ENCODE data around the gene ALDH3B1. TPM values are rescaled to one million over a fixed set of nuclear protein-coding genes. Genes with fewer than 3 reads are reported as not detected.

The ALDH3B1 gene
- total RNA-seq, 1 donor from 2014 or later, result not detected

DNA sequence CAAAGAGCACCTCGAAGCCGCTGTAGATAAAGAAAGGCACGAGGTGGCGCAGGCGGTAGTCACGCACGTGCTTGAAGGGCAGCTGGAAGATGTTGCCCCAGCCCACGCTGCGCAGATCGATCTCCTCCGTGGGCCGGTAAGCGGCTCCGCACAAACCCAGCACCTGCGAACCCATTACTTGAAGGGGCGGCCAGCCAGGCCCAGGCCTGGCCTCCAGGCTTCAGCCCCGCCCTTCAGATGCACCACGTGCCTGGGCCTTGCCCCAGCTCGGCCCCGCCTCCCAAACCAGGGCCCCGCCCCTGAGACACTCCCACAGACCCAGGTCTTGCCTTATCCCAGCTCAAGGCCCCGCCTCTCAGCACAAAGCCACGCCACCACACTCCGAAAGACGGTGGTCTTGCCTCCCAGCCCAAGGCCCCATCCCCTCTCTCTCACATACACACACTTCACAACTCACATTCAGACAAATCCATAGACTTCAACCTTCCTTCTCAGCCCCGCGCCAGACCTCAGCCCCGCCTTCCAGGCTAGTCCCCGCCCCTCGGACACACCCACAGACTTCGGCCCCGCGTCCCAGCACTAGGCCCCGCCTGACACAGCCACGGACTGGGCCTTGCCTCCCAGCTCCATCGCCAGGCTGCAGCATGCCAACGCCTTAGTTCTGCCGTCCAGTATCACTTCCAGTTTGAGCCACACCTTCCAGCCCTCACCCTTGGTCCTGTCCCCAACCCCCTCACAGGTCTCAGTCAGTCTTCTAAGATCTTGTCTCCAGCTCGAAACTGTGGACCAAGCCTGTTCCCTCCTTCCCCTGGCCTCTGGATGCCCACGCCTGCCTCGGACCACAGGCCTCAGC, 13.3 kb upstream of the ALDH3B1 start:
- intact Hi-C loops (cut with micrococcal nuclease), result loop anchor here (2.0 kb wide), 1 partner anchor 34 kb away; the partner anchor contains the start of gene NDUFS8

GRCh38 chr11:67997475-67997921, 12.6 kb upstream of the ALDH3B1 start:
- intact Hi-C loops (cut with micrococcal nuclease), result loop anchor here (2.0 kb wide), 1 partner anchor 33 kb away; the partner anchor contains the start of gene NDUFS8

GRCh38 chr11:67998150-67999045, 11.7 kb upstream of the ALDH3B1 start:
- intact Hi-C loops (cut with micrococcal nuclease), result no loop called here

GRCh38 chr11:67999201-67999629, 10.9 kb upstream of the ALDH3B1 start:
- intact Hi-C loops (cut with micrococcal nuclease), result no loop called here

GRCh38 chr11:67999704-68000103, 10.4 kb upstream of the ALDH3B1 start:
- intact Hi-C loops (cut with micrococcal nuclease), result no loop called here

DNA sequence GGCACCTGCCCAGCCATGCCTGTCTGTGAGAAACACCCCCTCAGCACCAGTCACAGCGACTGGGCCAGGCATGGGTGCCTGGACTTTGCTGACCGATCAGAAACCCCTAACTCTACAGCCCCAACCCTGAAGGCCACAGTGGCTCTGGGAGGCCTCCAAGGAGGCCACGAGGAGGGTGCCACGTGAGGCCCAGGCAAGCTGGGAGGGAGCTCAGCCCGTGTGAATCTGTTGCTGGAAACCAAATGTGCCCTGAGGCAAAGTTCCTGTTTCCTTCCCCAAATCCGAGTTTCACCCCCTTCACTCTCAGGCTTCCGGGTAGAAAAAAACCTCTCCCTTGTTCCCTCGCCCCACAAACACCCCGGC, 7.6 kb upstream of the ALDH3B1 start:
- intact Hi-C loops (cut with micrococcal nuclease), result no loop called here

- intact Hi-C loops (cut with micrococcal nuclease), result no loop called here
Measured at GRCh38 chr11:68002938-68003845, 6.9 kb upstream of the ALDH3B1 start.

DNA sequence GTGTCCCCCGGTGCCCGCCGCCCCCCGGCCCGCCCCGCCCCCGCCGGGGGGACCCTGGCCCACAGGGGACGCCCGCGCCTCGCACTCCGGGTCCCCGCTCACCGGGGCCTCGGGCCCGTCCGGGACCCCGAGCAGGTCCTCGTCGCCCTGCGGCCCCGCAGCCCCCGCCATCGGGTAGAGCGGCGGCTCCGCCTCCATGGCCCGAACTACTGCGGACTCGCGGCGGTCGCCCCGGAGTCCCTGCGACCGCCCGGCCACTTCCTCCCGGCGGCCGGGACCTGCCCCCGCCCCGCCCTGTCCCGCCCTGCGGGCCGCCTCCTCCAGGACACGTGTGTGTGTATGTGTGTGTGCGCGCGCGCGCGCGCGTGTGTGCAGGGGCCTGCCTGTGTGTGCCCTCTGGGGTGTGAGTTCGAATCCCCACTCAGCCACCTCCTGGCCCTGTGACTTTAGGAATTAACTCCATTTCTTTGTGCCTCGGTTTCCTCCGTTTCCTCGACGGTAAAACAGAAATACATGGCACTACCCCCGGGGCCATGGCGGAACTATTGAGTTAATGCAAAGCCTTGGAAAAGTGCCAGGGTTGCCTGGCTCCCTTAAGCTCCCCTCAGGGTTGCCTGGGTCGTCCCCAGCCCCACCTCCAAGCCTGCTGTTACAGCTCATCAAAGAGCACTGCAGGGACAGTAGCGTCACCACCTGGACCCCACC, 6.1 kb upstream of the ALDH3B1 start, which contains the start of gene UNC93B1:
TSS of gene UNC93B1 (minus strand) at position 252 of the 705 bp plus-strand sequence. CDS start at position 198, 54 bp downstream.
- intact Hi-C loops (cut with micrococcal nuclease), result loop anchor here (1.0 to 2.0 kb wide), 3 partner anchors 26 to 458 kb away; partner anchors contain the start of gene NDUFS8

DNA sequence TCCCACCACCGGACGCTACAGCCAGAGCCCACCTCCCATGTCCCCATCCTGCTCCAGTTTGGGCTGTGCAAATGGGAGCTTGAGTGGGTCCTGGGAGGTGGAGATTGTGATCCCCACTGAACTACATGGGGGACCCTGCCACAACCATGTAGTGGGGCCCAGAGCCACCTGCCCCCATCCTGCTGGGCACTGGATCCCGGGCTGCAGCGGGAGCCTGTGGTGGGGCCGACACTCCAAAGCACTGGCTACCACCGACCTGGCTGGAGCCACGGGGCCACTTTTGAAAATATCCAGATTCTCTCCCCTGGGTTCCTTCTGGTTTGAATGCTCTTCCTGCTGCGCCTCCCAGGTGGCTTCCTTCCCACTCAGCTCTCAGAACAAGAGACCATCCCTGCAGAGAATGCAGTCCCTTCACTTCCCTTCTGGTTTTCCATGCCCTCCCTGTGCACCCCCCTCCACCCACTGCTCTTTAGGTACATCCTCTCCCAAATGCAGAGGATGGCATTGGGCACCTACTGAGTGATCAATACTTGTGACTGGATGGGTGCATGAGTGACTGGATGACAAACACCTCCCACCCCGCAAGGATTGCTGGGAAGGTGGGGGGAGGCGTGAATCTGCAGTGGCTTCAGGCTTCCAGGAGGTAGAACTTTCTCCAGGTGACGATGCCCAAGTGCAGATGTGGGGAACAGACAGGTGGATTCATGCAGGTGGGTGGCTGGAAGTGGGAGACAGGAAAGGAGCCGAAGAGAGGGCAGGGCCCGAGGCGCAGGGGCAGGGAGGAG, 5.4 kb upstream of the ALDH3B1 start:
- intact Hi-C loops (cut with micrococcal nuclease), result loop anchor here (1.0 to 2.0 kb wide), 3 partner anchors 26 to 458 kb away; partner anchors contain the start of gene NDUFS8

DNA sequence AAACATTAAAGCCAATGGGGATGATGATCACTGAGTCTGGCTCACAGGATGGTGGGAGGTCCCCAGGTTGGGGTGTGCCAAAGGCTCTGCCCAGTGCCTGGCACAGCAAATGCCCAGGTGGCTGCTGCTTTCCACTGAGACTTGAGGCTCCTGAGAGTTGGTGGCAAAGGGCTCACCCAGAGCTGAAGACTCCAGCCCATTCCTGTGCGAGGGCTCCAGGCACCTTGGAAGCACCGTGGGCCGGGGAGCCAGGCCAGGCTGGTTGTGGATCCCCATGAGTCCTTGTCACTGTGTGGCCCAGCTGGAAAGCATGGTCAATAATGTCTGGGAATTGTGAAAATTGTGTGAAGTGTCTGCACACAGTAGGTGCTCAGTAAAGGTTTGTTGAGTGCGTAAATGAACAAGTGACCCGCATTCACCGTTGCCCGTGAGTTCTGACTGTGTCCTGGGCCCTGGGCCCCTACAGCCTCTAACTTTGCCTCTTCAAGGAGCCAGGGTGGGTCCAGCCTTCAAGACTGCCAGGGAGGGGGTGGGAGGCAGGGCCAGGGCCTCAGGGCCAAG, 3.4 kb upstream of the ALDH3B1 start:
- intact Hi-C loops (cut with micrococcal nuclease), result no loop called here

- intact Hi-C loops (cut with micrococcal nuclease), result no loop called here
Measured at GRCh38 chr11:68007498-68008380, 2.4 kb upstream of the ALDH3B1 start.

GRCh38 chr11:68008381-68009337, 1.5 kb upstream of the ALDH3B1 start:
- intact Hi-C loops (cut with micrococcal nuclease), result loop anchor here (1.0 kb wide), 1 partner anchor 198 kb away; no protein-coding TSS in a partner anchor

DNA sequence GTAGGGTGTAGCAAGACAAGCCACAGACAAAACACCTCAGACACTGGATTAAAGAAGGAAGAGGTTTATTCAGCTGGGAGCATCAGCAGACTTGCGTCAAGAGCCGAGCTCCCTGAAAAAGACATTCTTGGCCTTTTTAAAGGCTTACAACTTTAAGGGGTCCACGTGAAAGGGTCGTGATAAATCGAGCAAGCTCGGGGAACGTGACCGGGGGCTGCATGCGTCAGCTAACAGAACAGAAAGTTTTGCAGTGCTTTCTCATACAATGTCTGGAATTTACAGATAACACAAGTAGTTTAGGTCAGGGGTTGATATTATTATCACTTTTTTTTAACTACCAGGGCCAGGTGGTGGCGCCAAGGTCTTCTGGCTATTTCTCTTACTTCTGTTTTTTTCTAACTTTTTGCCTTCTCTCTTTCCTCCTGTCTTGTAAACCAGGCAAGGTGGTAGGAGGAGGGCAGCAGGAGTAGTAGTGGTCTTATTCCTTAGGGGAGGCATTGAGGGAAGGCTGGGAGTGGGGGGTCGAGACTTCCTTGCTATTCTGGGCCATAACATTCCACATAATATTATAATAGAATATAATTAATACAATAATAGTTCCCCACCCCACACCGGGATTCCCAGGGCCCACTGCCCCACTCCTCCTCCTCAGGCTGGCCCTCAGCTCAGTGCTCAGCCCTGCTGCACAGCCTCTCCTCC, 587 bp upstream of the ALDH3B1 start:
- intact Hi-C loops (cut with micrococcal nuclease), result loop anchor here (1.0 kb wide), 1 partner anchor 197 kb away; no protein-coding TSS in a partner anchor

GRCh38 chr11:68011051-68011943, 1.2 kb downstream of the ALDH3B1 start:
- intact Hi-C loops (cut with micrococcal nuclease), result no loop called here

Data from T-helper 1 cell treated with Interleukin-12 subunit alpha and Interleukin-12 subunit beta and Interleukin-4 antibody, amounts not matched to agents 30 ng/mL and 1 ng/mL, for 36 hours (primary cell).